Caco-2 (cell line): ENCODE measurements around the gene FNDC3A. TPM values are rescaled to one million over a fixed set of nuclear protein-coding genes. Genes with fewer than 3 reads are reported as not detected.

Experiments used
- BruUV-seq: library from RNA; stranded (reverse); fragments of 400-500 nt; replicated peaks from 2 replicates; lab custom pipeline; 2021; lab: Mats Ljungman, UMichigan
- CTCF ChIA-PET: fragments of 300-600 bp; sonication (Branson Sonifier 250); formaldehyde crosslinking; loops from one replicate; lab custom pipeline; 2022; ENCODE audit warnings: antibody characterized with exemption; lab: Charles Lee
- POLR2A ChIA-PET: fragments of 300-600 bp; sonication (Branson Sonifier 250); formaldehyde crosslinking; loops from one replicate; lab custom pipeline; 2022; ENCODE audit warnings: antibody characterized with exemption; lab: Charles Lee
- DNase-seq, 2 experiments: peaks; one replicate each; pipeline versions ENCODE4 v3.0.0 to v3.0.0-alpha.2; 2020 to 2022
- H3K27me3 ChIP-seq: replicated peaks from 2 replicates; pipeline ENCODE4 v1.6.0; 2011; ENCODE audit warnings: low read length; ENCODE audit not compliant: control insufficient read depth, insufficient read depth
- H3K36me3 ChIP-seq: 2 replicates; pipeline ENCODE4 v1.5.1; 2011; ENCODE audit warnings: low read length; ENCODE audit not compliant: control insufficient read depth, insufficient read depth
- H3K4me1 ChIP-seq: fragments of 250-450 bp; sonication (Bioruptor Pico); 2 replicates; pipeline ENCODE4 v1.5.1; 2020; ENCODE audit warnings: mild to moderate bottlenecking
- H3K4me3 ChIP-seq: 2 replicates; pipeline ENCODE4 v1.5.1; 2011; ENCODE audit warnings: low read depth, mild to moderate bottlenecking, control low read depth, low read length
- H3K9me3 ChIP-seq: fragments of 250-450 bp; sonication (Bioruptor Pico); 2 replicates; pipeline ENCODE4 v1.5.1; 2020; ENCODE audit warnings: mild to moderate bottlenecking, moderate library complexity
- H3K27ac Mint-ChIP-seq: one replicate; pipeline ENCODE4 v1.8.0; 2022; ENCODE audit warnings: mixed read lengths; ENCODE audit not compliant: unreplicated experiment
- H3K27me3 Mint-ChIP-seq: one replicate; pipeline ENCODE4 v1.8.0; 2022; ENCODE audit warnings: mixed read lengths; ENCODE audit not compliant: insufficient read depth, unreplicated experiment
- H3K36me3 Mint-ChIP-seq: one replicate; pipeline ENCODE4 v1.8.0; 2022; ENCODE audit warnings: mild to moderate bottlenecking, mixed read lengths; ENCODE audit not compliant: insufficient read depth, unreplicated experiment
- H3K4me1 Mint-ChIP-seq: one replicate; pipeline ENCODE4 v1.8.0; 2022; ENCODE audit warnings: low read depth, mixed read lengths; ENCODE audit not compliant: unreplicated experiment
- H3K4me3 Mint-ChIP-seq: one replicate; pipeline ENCODE4 v1.8.0; 2022; ENCODE audit warnings: mild to moderate bottlenecking, moderate library complexity, mixed read lengths; ENCODE audit not compliant: unreplicated experiment
- H3K9me3 Mint-ChIP-seq: one replicate; pipeline ENCODE4 v1.8.0; 2022; ENCODE audit warnings: mixed read lengths; ENCODE audit not compliant: unreplicated experiment
- CTCF ChIP-seq, 2 experiments: fragments of 200-600 bp in 1 of 2; IDR thresholded peaks; 1 replicate in 1 of 2; 2 replicates in 1 of 2; pipeline versions ENCODE4 v1.5.1 to v1.8.0; 2011 to 2022; ENCODE audit warnings: antibody characterized with exemption in 1 of 2, control low read depth in 1 of 2, inconsistent platforms in 1 of 2, low read depth in 1 of 2, low read length in 1 of 2, mild to moderate bottlenecking in 1 of 2, moderate library complexity in 1 of 2; ENCODE audit not compliant: insufficient read depth in 1 of 2, severe bottlenecking in 1 of 2, unreplicated experiment in 1 of 2
- intact Hi-C: fragments of 100-400 bp; cut with micrococcal nuclease; formaldehyde crosslinking; loops from one replicate; pipeline ENCODE4 v1.10.0; 2022; ENCODE audit not compliant: unreplicated experiment
- total RNA-seq: library from RNA; stranded (reverse); gene quantifications from 2 replicates; pipeline ENCODE4 v1.2.3, GENCODE V29; 2022

The FNDC3A gene
- total RNA-seq, 1 experiment from 2014 or later: 32.5 TPM

- ChIA-PET CTCF (no interaction called here), POLR2A (no interaction called here)
- BruUV-seq: no TSS peak
- no peaks in the 10 kb centered on the region for H3K36me3 Mint-ChIP-seq
- Histone ChIP-seq H3K4me3 (no peak overlapping the region), H3K27me3 (no peaks in the 10 kb centered on the region), H3K36me3 (0 out of 2 replicates have a peak, but pooled peaks cover 1% of the 10 kb centered on the region), H3K4me1 (no peaks in the 10 kb centered on the region), H3K9me3 (no peaks in the 10 kb centered on the region)
- no peaks in the 10 kb centered on the region for H3K9me3 Mint-ChIP-seq
- no peak for TF ChIP-seq CTCF (IDR thresholded peaks at IDR 0.05; ENCODE audit: insufficient read depth in 1 of 2, low read depth in 1 of 2, low read length in 1 of 2, severe bottlenecking in 1 of 2, unreplicated experiment in 1 of 2)
- H3K27me3 Mint-ChIP-seq: no peaks in the 10 kb centered on the region
- H3K4me1 Mint-ChIP-seq: no peaks in the 10 kb centered on the region
- DNase-seq: no peak
- intact Hi-C loops: no loop called here
- H3K4me3 Mint-ChIP-seq: no peak overlapping the region
- no peak overlapping the region for H3K27ac Mint-ChIP-seq
Observed at GRCh38 chr13:49210114-49210513, 234.4 kb downstream of the FNDC3A start.

- Mint-ChIP-seq H3K9me3 (no peaks in the 10 kb centered on the region), H3K4me3 (no peak overlapping the region), H3K27ac (no peak overlapping the region), H3K4me1 (no peaks in the 10 kb centered on the region), H3K27me3 (no peaks in the 10 kb centered on the region), H3K36me3 (no peaks in the 10 kb centered on the region)
- H3K9me3 ChIP-seq: no peaks in the 10 kb centered on the region
- no peaks in the 10 kb centered on the region for H3K4me1 ChIP-seq
- no peak for DNase-seq
- CTCF ChIA-PET: no interaction called here
- POLR2A ChIA-PET: no interaction called here
- no peak for TF ChIP-seq CTCF (IDR thresholded peaks at IDR 0.05; ENCODE audit: insufficient read depth in 1 of 2, low read depth in 1 of 2, low read length in 1 of 2, severe bottlenecking in 1 of 2, unreplicated experiment in 1 of 2)
- BruUV-seq: no TSS peak
- H3K27me3 ChIP-seq: no peaks in the 10 kb centered on the region
- intact Hi-C loops: no loop called here
- 0 out of 2 replicates have a peak, but pooled peaks cover 1% of the 10 kb centered on the region for H3K36me3 ChIP-seq
- no peak overlapping the region for H3K4me3 ChIP-seq
Observed at GRCh38 chr13:49210669-49211068, 235.0 kb downstream of the FNDC3A start.

GRCh38 chr13:49213539-49213938, 237.8 kb downstream of the FNDC3A start:
- no peaks in the 10 kb centered on the region for H3K36me3 ChIP-seq
- ChIA-PET POLR2A (no interaction called here), CTCF (no interaction called here)
- Mint-ChIP-seq H3K27ac (no peak overlapping the region), H3K36me3 (no peaks in the 10 kb centered on the region), H3K9me3 (no peaks in the 10 kb centered on the region), H3K27me3 (peaks cover 9% of the 10 kb centered on the region), H3K4me1 (peaks cover 10% of the 10 kb centered on the region), H3K4me3 (no peak overlapping the region)
- H3K4me3 ChIP-seq: no peak overlapping the region
- BruUV-seq: no TSS peak
- no peaks in the 10 kb centered on the region for H3K4me1 ChIP-seq
- no peak for TF ChIP-seq CTCF (IDR thresholded peaks at IDR 0.05; ENCODE audit: insufficient read depth in 1 of 2, low read depth in 1 of 2, low read length in 1 of 2, severe bottlenecking in 1 of 2, unreplicated experiment in 1 of 2)
- intact Hi-C loops: no loop called here
- DNase-seq: no peak
- no peaks in the 10 kb centered on the region for H3K27me3 ChIP-seq
- no peaks in the 10 kb centered on the region for H3K9me3 ChIP-seq
